Liver (tissue), 9 donors: ENCODE data around the gene NTN1. TPM values are rescaled to one million over a fixed set of nuclear protein-coding genes. Genes with fewer than 3 reads are reported as not detected.

Experiments
- DNase-seq: peaks from one replicate; pipeline ENCODE4 v3.0.0-alpha.2; 2017; ENCODE audit warnings: low spot score
- H3K27ac ChIP-seq, 2 donors: one replicate each; pipeline ENCODE4 v1.7.0; 2013; ENCODE audit warnings: inconsistent platforms in 2 of 2, low read length in 2 of 2, control low read depth in 1 of 2, low read depth in 1 of 2, mild to moderate bottlenecking in 1 of 2
- H3K27me3 ChIP-seq, 4 donors: one replicate each; pipeline versions ENCODE4 v1.6.1 to v1.7.0; 2013; ENCODE audit warnings: low read length in 3 of 4, inconsistent platforms in 1 of 4, mild to moderate bottlenecking in 1 of 4, moderate library complexity in 1 of 4; ENCODE audit not compliant: control insufficient read depth in 4 of 4, insufficient read depth in 4 of 4
- H3K36me3 ChIP-seq, 4 donors: one replicate each; pipeline versions ENCODE4 v1.6.1 to v1.7.0; 2013; ENCODE audit warnings: low read length in 3 of 4, mild to moderate bottlenecking in 3 of 4, low read depth in 1 of 4, moderate library complexity in 1 of 4; ENCODE audit not compliant: control insufficient read depth in 4 of 4, insufficient read depth in 3 of 4
- H3K4me1 ChIP-seq, 4 donors: one replicate each; pipeline versions ENCODE4 v1.6.1 to v1.7.0; 2013; ENCODE audit warnings: low read length in 3 of 4, mild to moderate bottlenecking in 3 of 4, moderate library complexity in 1 of 4; ENCODE audit not compliant: control insufficient read depth in 4 of 4, insufficient read depth in 4 of 4
- H3K4me3 ChIP-seq, 3 donors: one replicate each; pipeline versions ENCODE4 v1.6.1 to v1.7.0; 2013; ENCODE audit warnings: low read length in 3 of 3, control low read depth in 1 of 3, low read depth in 1 of 3, mild to moderate bottlenecking in 1 of 3
- H3K9ac ChIP-seq, 2 donors: one replicate each; pipeline ENCODE4 v1.7.0; 2013; ENCODE audit warnings: low read length in 2 of 2, mild to moderate bottlenecking in 2 of 2, moderate library complexity in 2 of 2, control low read depth in 1 of 2, low read depth in 1 of 2
- H3K9me3 ChIP-seq, 4 donors: one replicate each; pipeline versions ENCODE4 v1.6.1 to v1.7.0; 2013; ENCODE audit warnings: low read length in 3 of 4; ENCODE audit not compliant: control insufficient read depth in 4 of 4
- EGR1 ChIP-seq, 2 donors: IDR thresholded peaks; 2 replicates each; pipeline ENCODE4 v1.6.1; 2016 to 2018; ENCODE audit warnings: antibody characterized with exemption in 2 of 2, low read depth in 2 of 2
- FOXA1 ChIP-seq: IDR thresholded peaks from 2 replicates; pipeline ENCODE4 v1.6.1; 2016; ENCODE audit warnings: antibody characterized with exemption
- FOXA2 ChIP-seq: IDR thresholded peaks from 2 replicates; pipeline ENCODE4 v1.6.1; 2016; ENCODE audit warnings: antibody characterized with exemption
- GABPA ChIP-seq, 2 donors: IDR thresholded peaks in 1 of 2; conservative IDR thresholded peaks in 1 of 2; 2 replicates each; pipeline ENCODE4 v1.6.1; 2016; ENCODE audit warnings: antibody characterized with exemption in 2 of 2, mild to moderate bottlenecking in 1 of 2, moderate library complexity in 1 of 2
- HNF4A ChIP-seq, 2 donors: conservative IDR thresholded peaks; 2 replicates each; pipeline ENCODE4 v1.6.1; 2016; ENCODE audit warnings: antibody characterized with exemption in 2 of 2, mild to moderate bottlenecking in 2 of 2
- HNF4G ChIP-seq: IDR thresholded peaks from 2 replicates; pipeline ENCODE4 v1.6.1; 2016; ENCODE audit warnings: antibody characterized with exemption
- NR2F2 ChIP-seq: IDR thresholded peaks from 2 replicates; pipeline ENCODE4 v1.6.1; 2016; ENCODE audit warnings: antibody characterized with exemption
- RAD21 ChIP-seq, 2 donors: IDR thresholded peaks; 2 replicates each; pipeline ENCODE4 v1.6.1; 2016; ENCODE audit warnings: antibody characterized with exemption in 2 of 2, mild to moderate bottlenecking in 2 of 2
- RXRA ChIP-seq, 2 donors: IDR thresholded peaks; 2 replicates each; pipeline ENCODE4 v1.6.1; 2017 to 2018; ENCODE audit warnings: antibody characterized with exemption in 2 of 2, mild to moderate bottlenecking in 1 of 2
- SP1 ChIP-seq: IDR thresholded peaks from 2 replicates; pipeline ENCODE4 v1.6.1; 2018; ENCODE audit warnings: antibody characterized with exemption, mild to moderate bottlenecking
- TAF1 ChIP-seq: conservative IDR thresholded peaks from 2 replicates; pipeline ENCODE4 v1.6.1; 2016; ENCODE audit warnings: antibody characterized with exemption, mild to moderate bottlenecking
- YY1 ChIP-seq: IDR thresholded peaks from 2 replicates; pipeline ENCODE4 v1.6.1; 2016; ENCODE audit warnings: antibody characterized with exemption, mild to moderate bottlenecking
- WGBS: extraction: QIAGEN DNeasy Blood & Tissue Kit; methylation state at CpG from one replicate; pipeline ENCODE4 v1.1.7; 2013; 5-methylcytosine and 5-hydroxymethylcytosine counted together
- polyA plus RNA-seq, 2 donors: library from polyadenylated mRNA; stranded (reverse) in 1 of 2; unstranded in 1 of 2; fragments of 200-250 nt in 1 of 2; fragments of >200 nt in 1 of 2; fragmentation: Nextera tagmentation in 1 of 2; extraction: Ambion mirVana in 1 of 2; gene quantifications; one replicate each; pipeline versions ENCODE4 v1.2.1 to v1.2.3, GENCODE V29; 2013 to 2015
- total RNA-seq, 2 donors: library from RNA; depleted of rRNA; stranded (reverse); fragments of >200 nt; gene quantifications; one replicate each; pipeline ENCODE4 v1.2.3, GENCODE V29; 2014
- TF ChIP-seq, protein P1 (sequence below): fragments of 150-350 bp; IDR thresholded peaks from 2 replicates; pipeline ENCODE4 v1.5.1; 2017; ENCODE audit warnings: improper control_type of control experiment, low read depth, low read length; ENCODE audit not compliant: missing input control
- TF ChIP-seq, protein P2 (sequence below): IDR thresholded peaks from 2 replicates; pipeline ENCODE4 v1.6.1; 2016; ENCODE audit warnings: antibody characterized with exemption, mild to moderate bottlenecking
- TF ChIP-seq, protein P3 (sequence below): IDR thresholded peaks from 2 replicates; pipeline ENCODE4 v1.6.1; 2016; ENCODE audit warnings: antibody characterized with exemption
- TF ChIP-seq, protein P4 (sequence below): IDR thresholded peaks from 2 replicates; pipeline ENCODE4 v1.6.1; 2016; ENCODE audit warnings: antibody characterized with exemption
- TF ChIP-seq, protein P5 (sequence below): IDR thresholded peaks from 2 replicates; pipeline ENCODE4 v1.6.1; 2016; ENCODE audit warnings: antibody characterized with exemption
- donor health status: healthy.
- donor health status: healthy.
- donor health status: healthy.
- donor health status: healthy.
- donor health status: healthy.

Gene NTN1
- total and polyA plus RNA-seq, 4 donors, result 0.14 to 8.7 (median 4.3) TPM

DNA sequence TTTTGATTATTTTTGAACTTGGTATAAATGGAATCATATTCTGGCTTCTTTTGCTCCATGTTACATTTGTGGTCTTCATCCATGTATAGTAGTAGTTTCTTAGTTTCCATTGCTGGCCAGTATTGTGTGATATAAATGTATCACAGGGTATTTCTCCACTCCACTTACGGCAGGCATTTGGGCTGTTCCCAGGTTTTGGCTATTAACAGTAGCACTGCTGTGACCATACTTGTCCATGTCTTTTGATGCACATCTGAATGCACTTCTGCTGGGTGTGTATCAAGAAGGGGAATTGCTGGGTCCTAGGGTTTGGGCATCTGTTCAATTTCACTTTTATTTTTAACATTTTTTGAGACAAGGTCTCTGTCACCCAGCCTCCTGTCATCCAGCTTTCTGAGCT, 13.9 kb downstream of the NTN1 start (continued):
- no peak for TF ChIP-seq NR2F2

DNA sequence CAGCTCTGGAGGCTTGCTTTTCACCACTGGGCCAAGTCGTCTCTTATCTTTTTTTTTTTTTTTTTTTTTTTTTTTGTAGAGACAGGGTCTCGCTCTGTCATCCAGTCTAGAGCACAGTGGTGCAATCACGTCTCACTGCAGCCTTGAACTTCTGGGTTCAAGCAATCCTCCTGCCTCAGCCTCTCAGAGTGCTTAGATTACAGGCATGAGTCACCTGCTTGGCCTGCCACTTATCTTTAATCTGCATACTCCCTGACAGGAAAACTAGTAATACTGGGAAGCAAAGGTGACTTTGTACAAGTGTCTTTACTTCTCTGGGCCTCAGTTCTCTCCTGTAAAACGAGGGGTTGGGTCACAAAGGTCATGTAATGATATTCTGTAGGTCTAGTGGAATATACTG, 15.0 kb downstream of the NTN1 start:
- Histone ChIP-seq H3K27me3 (no peaks in the 10 kb centered on the region), H3K36me3 (peaks cover 0 to 4% (median 1%) of the 10 kb centered on the region in 4 donors), H3K4me1 (no peaks in the 10 kb centered on the region), H3K4me3 (no peak overlapping the region), H3K9ac (no peak overlapping the region), H3K27ac (no peak overlapping the region), H3K9me3 (peaks cover 0 to 5% (median 2%) of the 10 kb centered on the region in 4 donors)
- DNase-seq, result no peak
- WGBS, result 78% methylated on average over 4 of the region's 4 CpGs
- TF ChIP-seq, protein P1, sequence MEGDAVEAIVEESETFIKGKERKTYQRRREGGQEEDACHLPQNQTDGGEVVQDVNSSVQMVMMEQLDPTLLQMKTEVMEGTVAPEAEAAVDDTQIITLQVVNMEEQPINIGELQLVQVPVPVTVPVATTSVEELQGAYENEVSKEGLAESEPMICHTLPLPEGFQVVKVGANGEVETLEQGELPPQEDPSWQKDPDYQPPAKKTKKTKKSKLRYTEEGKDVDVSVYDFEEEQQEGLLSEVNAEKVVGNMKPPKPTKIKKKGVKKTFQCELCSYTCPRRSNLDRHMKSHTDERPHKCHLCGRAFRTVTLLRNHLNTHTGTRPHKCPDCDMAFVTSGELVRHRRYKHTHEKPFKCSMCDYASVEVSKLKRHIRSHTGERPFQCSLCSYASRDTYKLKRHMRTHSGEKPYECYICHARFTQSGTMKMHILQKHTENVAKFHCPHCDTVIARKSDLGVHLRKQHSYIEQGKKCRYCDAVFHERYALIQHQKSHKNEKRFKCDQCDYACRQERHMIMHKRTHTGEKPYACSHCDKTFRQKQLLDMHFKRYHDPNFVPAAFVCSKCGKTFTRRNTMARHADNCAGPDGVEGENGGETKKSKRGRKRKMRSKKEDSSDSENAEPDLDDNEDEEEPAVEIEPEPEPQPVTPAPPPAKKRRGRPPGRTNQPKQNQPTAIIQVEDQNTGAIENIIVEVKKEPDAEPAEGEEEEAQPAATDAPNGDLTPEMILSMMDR, result no peak
- TF ChIP-seq FOXA1, result no peak
- TF ChIP-seq, protein P2, sequence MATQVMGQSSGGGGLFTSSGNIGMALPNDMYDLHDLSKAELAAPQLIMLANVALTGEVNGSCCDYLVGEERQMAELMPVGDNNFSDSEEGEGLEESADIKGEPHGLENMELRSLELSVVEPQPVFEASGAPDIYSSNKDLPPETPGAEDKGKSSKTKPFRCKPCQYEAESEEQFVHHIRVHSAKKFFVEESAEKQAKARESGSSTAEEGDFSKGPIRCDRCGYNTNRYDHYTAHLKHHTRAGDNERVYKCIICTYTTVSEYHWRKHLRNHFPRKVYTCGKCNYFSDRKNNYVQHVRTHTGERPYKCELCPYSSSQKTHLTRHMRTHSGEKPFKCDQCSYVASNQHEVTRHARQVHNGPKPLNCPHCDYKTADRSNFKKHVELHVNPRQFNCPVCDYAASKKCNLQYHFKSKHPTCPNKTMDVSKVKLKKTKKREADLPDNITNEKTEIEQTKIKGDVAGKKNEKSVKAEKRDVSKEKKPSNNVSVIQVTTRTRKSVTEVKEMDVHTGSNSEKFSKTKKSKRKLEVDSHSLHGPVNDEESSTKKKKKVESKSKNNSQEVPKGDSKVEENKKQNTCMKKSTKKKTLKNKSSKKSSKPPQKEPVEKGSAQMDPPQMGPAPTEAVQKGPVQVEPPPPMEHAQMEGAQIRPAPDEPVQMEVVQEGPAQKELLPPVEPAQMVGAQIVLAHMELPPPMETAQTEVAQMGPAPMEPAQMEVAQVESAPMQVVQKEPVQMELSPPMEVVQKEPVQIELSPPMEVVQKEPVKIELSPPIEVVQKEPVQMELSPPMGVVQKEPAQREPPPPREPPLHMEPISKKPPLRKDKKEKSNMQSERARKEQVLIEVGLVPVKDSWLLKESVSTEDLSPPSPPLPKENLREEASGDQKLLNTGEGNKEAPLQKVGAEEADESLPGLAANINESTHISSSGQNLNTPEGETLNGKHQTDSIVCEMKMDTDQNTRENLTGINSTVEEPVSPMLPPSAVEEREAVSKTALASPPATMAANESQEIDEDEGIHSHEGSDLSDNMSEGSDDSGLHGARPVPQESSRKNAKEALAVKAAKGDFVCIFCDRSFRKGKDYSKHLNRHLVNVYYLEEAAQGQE, result no peak
- TF ChIP-seq EGR1 (IDR thresholded peaks at IDR 0.05; ENCODE audit: low read depth in 2 of 2), result no peak
- no peak for TF ChIP-seq HNF4G
- TF ChIP-seq, protein P3, sequence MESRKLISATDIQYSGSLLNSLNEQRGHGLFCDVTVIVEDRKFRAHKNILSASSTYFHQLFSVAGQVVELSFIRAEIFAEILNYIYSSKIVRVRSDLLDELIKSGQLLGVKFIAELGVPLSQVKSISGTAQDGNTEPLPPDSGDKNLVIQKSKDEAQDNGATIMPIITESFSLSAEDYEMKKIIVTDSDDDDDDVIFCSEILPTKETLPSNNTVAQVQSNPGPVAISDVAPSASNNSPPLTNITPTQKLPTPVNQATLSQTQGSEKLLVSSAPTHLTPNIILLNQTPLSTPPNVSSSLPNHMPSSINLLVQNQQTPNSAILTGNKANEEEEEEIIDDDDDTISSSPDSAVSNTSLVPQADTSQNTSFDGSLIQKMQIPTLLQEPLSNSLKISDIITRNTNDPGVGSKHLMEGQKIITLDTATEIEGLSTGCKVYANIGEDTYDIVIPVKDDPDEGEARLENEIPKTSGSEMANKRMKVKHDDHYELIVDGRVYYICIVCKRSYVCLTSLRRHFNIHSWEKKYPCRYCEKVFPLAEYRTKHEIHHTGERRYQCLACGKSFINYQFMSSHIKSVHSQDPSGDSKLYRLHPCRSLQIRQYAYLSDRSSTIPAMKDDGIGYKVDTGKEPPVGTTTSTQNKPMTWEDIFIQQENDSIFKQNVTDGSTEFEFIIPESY, result no peak
- no peak for TF ChIP-seq GABPA (IDR thresholded peaks at IDR 0.05 in 1 of 2, conservative IDR thresholded peaks at IDR 0.05 in 1 of 2)
- no peak for TF ChIP-seq HNF4A (conservative IDR thresholded peaks at IDR 0.05)
- TF ChIP-seq YY1, result no peak
- TF ChIP-seq TAF1, result no peak
- no peak for TF ChIP-seq RXRA (IDR thresholded peaks at IDR 0.05)
- TF ChIP-seq NR2F2, result no peak
- TF ChIP-seq SP1, result no peak
- TF ChIP-seq, protein P4, sequence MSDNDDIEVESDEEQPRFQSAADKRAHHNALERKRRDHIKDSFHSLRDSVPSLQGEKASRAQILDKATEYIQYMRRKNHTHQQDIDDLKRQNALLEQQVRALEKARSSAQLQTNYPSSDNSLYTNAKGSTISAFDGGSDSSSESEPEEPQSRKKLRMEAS, result no peak
- no peak for TF ChIP-seq FOXA2
- no peak for TF ChIP-seq RAD21 (IDR thresholded peaks at IDR 0.05)
- TF ChIP-seq, protein P5, sequence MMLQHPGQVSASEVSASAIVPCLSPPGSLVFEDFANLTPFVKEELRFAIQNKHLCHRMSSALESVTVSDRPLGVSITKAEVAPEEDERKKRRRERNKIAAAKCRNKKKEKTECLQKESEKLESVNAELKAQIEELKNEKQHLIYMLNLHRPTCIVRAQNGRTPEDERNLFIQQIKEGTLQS, result no peak
